Mammary epithelial cell (primary cell): ENCODE results near the gene CMTM7.

Source experiments
- EZH2 ChIP-seq: IDR thresholded peaks from 2 replicates; pipeline ENCODE4 v1.6.1; 2012; ENCODE audit warnings: low read length, inconsistent platforms, borderline replicate concordance
- TF ChIP-seq, protein P1 (sequence below), 2 donors: IDR thresholded peaks in 1 of 2; conservative IDR thresholded peaks in 1 of 2; 2 replicates each; pipeline ENCODE4 v1.5.1; 2011 to 2012; ENCODE audit warnings: inconsistent platforms in 2 of 2, low read length in 2 of 2, mild to moderate bottlenecking in 2 of 2, control low read depth in 1 of 2, low read depth in 1 of 2; ENCODE audit not compliant: insufficient read depth in 1 of 2; ENCODE audit errors: extremely low read depth in 1 of 2

DNA sequence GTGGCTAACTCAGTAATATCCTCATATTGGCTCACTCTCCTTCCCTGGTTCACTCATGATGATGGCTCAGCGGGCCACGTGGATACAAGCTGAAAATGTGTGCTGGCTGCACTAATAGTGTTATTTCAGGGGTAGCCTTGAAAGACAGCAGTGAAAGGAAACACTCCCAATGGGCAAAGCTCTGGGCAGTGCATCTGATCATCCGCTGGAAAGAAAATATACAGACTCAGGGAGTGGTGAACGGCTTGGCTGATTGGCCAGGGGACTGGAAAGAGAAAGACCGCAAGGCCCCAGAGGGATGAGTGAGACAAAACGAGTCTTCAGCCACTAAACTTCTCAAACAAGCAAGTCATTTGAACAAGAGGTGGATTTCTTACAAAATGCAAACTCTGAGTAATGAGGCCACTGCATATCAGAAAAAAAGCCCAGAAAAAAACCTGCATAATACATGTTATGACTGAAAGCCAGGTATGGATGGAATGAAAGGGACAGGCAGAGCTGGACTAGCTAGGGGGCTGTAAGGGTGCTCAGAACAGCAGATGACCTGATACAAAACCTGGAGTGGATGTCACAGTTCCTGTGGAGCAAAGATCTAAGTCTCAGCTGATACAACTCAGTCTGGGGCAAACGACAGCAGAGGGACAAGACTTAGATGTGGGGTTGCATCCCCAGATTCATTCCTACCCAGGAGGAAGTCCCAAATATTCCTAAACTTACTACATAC is 77.7 kb downstream of the CMTM7 start:
- TF ChIP-seq, protein P1, sequence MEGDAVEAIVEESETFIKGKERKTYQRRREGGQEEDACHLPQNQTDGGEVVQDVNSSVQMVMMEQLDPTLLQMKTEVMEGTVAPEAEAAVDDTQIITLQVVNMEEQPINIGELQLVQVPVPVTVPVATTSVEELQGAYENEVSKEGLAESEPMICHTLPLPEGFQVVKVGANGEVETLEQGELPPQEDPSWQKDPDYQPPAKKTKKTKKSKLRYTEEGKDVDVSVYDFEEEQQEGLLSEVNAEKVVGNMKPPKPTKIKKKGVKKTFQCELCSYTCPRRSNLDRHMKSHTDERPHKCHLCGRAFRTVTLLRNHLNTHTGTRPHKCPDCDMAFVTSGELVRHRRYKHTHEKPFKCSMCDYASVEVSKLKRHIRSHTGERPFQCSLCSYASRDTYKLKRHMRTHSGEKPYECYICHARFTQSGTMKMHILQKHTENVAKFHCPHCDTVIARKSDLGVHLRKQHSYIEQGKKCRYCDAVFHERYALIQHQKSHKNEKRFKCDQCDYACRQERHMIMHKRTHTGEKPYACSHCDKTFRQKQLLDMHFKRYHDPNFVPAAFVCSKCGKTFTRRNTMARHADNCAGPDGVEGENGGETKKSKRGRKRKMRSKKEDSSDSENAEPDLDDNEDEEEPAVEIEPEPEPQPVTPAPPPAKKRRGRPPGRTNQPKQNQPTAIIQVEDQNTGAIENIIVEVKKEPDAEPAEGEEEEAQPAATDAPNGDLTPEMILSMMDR (conservative IDR thresholded peaks at IDR 0.05 in 1 of 2, IDR thresholded peaks at IDR 0.05 in 1 of 2; ENCODE audit: extremely low read depth in 1 of 2, insufficient read depth in 1 of 2, low read depth in 1 of 2, low read length in 2 of 2) = no peak
- no peak for TF ChIP-seq EZH2
